Fibroblast of the aortic adventitia (primary cell): ENCODE data around the gene PLPP6. TPM values are rescaled to one million over a fixed set of nuclear protein-coding genes. Genes with fewer than 3 reads are reported as not detected.

Experiments used
- total RNA-seq: library from RNA; depleted of rRNA; stranded (reverse); fragments of >200 nt; gene quantifications from 2 replicates; pipeline ENCODE4 v1.2.3, GENCODE V29; 2012; ENCODE audit warnings: low replicate concordance

The PLPP6 gene
- total RNA-seq, 1 donor, result 8.8 TPM

Other genes starting within 250 kb of the PLPP6 start
- gene SLC1A1, start 171.8 kb upstream of the PLPP6 start, total RNA-seq, result 9.6 and 41.7 TPM in 2 replicates
- gene SPATA6L, start 4.2 kb downstream of the PLPP6 start, total RNA-seq, result 0.25 and 1.2 TPM in 2 replicates
- 17.5 and 35.2 TPM in 2 replicates for gene CDC37L1, start 17.3 kb downstream of the PLPP6 start, total RNA-seq
- 47.4 and 74.1 TPM in 2 replicates for gene AK3, start 78.9 kb downstream of the PLPP6 start, total RNA-seq
- 10.2 and 13.4 TPM in 2 replicates for gene RCL1, start 130.7 kb downstream of the PLPP6 start, total RNA-seq